ENCODE results near the gene BABAM2. TPM values are rescaled to one million over a fixed set of nuclear protein-coding genes. Genes with fewer than 3 reads are reported as not detected.

Gene BABAM2
- total and polyA plus RNA-seq, 4 donors: 9.9 to 17.0 (median 13.9) TPM

GRCh38 chr2:28168376-28168775, 277.8 kb downstream of the BABAM2 start (continued):
- TF ChIP-seq, protein P1, sequence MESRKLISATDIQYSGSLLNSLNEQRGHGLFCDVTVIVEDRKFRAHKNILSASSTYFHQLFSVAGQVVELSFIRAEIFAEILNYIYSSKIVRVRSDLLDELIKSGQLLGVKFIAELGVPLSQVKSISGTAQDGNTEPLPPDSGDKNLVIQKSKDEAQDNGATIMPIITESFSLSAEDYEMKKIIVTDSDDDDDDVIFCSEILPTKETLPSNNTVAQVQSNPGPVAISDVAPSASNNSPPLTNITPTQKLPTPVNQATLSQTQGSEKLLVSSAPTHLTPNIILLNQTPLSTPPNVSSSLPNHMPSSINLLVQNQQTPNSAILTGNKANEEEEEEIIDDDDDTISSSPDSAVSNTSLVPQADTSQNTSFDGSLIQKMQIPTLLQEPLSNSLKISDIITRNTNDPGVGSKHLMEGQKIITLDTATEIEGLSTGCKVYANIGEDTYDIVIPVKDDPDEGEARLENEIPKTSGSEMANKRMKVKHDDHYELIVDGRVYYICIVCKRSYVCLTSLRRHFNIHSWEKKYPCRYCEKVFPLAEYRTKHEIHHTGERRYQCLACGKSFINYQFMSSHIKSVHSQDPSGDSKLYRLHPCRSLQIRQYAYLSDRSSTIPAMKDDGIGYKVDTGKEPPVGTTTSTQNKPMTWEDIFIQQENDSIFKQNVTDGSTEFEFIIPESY (IDR thresholded peaks at IDR 0.05): no peak
- TF ChIP-seq HNF4G (IDR thresholded peaks at IDR 0.05) (no peak), FOXA1 (IDR thresholded peaks at IDR 0.05) (no peak), GABPA (IDR thresholded peaks at IDR 0.05 in 1 of 2, conservative IDR thresholded peaks at IDR 0.05 in 1 of 2) (no peak), NR2F2 (IDR thresholded peaks at IDR 0.05) (no peak)
- TF ChIP-seq, protein P2, sequence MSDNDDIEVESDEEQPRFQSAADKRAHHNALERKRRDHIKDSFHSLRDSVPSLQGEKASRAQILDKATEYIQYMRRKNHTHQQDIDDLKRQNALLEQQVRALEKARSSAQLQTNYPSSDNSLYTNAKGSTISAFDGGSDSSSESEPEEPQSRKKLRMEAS (IDR thresholded peaks at IDR 0.05): no peak

DNA sequence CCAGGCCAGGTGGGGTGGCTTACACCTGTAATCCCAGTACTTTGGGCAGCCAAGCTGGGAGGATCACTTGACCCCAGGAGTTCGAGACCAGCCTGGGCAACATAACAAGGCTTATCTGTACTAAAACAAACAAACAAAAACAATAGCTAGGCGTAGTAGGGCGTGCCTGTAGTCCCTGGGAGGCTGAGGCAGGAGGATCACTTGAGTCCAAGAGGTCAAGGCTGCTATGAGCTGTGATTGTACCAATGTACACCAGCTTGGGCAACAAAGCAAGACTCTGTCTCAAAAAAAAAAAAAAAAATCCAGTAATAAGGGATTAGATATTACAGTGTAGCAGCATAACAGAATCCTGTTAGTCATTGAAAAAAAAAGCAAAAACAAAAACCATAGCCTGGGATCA, 279.0 kb downstream of the BABAM2 start:
- Histone ChIP-seq H3K4me3 (ENCODE audit: low read depth in 1 of 3, low read length in 3 of 3) (no peak overlapping the region), H3K27me3 (ENCODE audit: control insufficient read depth in 4 of 4, insufficient read depth in 4 of 4, low read length in 3 of 4) (no peaks in the 10 kb centered on the region), H3K36me3 (ENCODE audit: control insufficient read depth in 4 of 4, insufficient read depth in 3 of 4, low read depth in 1 of 4, low read length in 3 of 4) (no peaks in the 10 kb centered on the region), H3K4me1 (ENCODE audit: control insufficient read depth in 4 of 4, insufficient read depth in 4 of 4, low read length in 3 of 4) (peaks cover 0 to 3% (median 0%) of the 10 kb centered on the region in 4 donors), H3K9me3 (ENCODE audit: control insufficient read depth in 4 of 4, low read length in 3 of 4) (no peaks in the 10 kb centered on the region), H3K9ac (ENCODE audit: low read depth in 1 of 2, low read length in 2 of 2) (no peak overlapping the region), H3K27ac (ENCODE audit: low read depth in 1 of 2, low read length in 2 of 2) (no peak overlapping the region)
- TF ChIP-seq HNF4G (IDR thresholded peaks at IDR 0.05) (no peak), RXRA (IDR thresholded peaks at IDR 0.05) (no peak), YY1 (IDR thresholded peaks at IDR 0.05) (no peak), JUND (IDR thresholded peaks at IDR 0.05) (no peak), HNF4A (conservative IDR thresholded peaks at IDR 0.05) (no peak), RAD21 (IDR thresholded peaks at IDR 0.05) (no peak), FOXA2 (IDR thresholded peaks at IDR 0.05) (no peak), NR2F2 (IDR thresholded peaks at IDR 0.05) (no peak), TAF1 (conservative IDR thresholded peaks at IDR 0.05) (no peak), GABPA (IDR thresholded peaks at IDR 0.05 in 1 of 2, conservative IDR thresholded peaks at IDR 0.05 in 1 of 2) (no peak), EGR1 (IDR thresholded peaks at IDR 0.05; ENCODE audit: low read depth in 2 of 2) (no peak)
- TF ChIP-seq, protein P2 (IDR thresholded peaks at IDR 0.05): no peak
- TF ChIP-seq, protein P1 (IDR thresholded peaks at IDR 0.05): no peak
- TF ChIP-seq, protein P3, sequence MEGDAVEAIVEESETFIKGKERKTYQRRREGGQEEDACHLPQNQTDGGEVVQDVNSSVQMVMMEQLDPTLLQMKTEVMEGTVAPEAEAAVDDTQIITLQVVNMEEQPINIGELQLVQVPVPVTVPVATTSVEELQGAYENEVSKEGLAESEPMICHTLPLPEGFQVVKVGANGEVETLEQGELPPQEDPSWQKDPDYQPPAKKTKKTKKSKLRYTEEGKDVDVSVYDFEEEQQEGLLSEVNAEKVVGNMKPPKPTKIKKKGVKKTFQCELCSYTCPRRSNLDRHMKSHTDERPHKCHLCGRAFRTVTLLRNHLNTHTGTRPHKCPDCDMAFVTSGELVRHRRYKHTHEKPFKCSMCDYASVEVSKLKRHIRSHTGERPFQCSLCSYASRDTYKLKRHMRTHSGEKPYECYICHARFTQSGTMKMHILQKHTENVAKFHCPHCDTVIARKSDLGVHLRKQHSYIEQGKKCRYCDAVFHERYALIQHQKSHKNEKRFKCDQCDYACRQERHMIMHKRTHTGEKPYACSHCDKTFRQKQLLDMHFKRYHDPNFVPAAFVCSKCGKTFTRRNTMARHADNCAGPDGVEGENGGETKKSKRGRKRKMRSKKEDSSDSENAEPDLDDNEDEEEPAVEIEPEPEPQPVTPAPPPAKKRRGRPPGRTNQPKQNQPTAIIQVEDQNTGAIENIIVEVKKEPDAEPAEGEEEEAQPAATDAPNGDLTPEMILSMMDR (IDR thresholded peaks at IDR 0.05; ENCODE audit: low read depth, low read length, missing input control): no peak
- TF ChIP-seq, protein P4, sequence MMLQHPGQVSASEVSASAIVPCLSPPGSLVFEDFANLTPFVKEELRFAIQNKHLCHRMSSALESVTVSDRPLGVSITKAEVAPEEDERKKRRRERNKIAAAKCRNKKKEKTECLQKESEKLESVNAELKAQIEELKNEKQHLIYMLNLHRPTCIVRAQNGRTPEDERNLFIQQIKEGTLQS (IDR thresholded peaks at IDR 0.05): no peak
- TF ChIP-seq, protein P5, sequence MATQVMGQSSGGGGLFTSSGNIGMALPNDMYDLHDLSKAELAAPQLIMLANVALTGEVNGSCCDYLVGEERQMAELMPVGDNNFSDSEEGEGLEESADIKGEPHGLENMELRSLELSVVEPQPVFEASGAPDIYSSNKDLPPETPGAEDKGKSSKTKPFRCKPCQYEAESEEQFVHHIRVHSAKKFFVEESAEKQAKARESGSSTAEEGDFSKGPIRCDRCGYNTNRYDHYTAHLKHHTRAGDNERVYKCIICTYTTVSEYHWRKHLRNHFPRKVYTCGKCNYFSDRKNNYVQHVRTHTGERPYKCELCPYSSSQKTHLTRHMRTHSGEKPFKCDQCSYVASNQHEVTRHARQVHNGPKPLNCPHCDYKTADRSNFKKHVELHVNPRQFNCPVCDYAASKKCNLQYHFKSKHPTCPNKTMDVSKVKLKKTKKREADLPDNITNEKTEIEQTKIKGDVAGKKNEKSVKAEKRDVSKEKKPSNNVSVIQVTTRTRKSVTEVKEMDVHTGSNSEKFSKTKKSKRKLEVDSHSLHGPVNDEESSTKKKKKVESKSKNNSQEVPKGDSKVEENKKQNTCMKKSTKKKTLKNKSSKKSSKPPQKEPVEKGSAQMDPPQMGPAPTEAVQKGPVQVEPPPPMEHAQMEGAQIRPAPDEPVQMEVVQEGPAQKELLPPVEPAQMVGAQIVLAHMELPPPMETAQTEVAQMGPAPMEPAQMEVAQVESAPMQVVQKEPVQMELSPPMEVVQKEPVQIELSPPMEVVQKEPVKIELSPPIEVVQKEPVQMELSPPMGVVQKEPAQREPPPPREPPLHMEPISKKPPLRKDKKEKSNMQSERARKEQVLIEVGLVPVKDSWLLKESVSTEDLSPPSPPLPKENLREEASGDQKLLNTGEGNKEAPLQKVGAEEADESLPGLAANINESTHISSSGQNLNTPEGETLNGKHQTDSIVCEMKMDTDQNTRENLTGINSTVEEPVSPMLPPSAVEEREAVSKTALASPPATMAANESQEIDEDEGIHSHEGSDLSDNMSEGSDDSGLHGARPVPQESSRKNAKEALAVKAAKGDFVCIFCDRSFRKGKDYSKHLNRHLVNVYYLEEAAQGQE (IDR thresholded peaks at IDR 0.05): no peak
- WGBS: 88% methylated on average over 3 of the region's 3 CpGs
- DNase-seq (ENCODE audit: low spot score): no peak

Measured in liver (tissue), 9 donors.